PC-3 (cell line): ENCODE results near the gene DDX39B. TPM values are rescaled to one million over a fixed set of nuclear protein-coding genes. Genes with fewer than 3 reads are reported as not detected.

ENCODE experiments used
- ATAC-seq: fragments of 200-7000 bp; cut with Tn5 transposase; 2 replicates; pipeline ENCODE4 v1.9.1; 2020; ENCODE audit warnings: mild to moderate bottlenecking, moderate library complexity
- BruUV-seq: library from RNA; stranded (reverse); fragments of 400-500 nt; replicated peaks from 2 replicates; lab custom pipeline; 2021; lab: Mats Ljungman, UMichigan
- CTCF ChIA-PET: fragments of 300-600 bp; sonication (Branson Sonifier 250); formaldehyde crosslinking; loops from one replicate; lab custom pipeline; 2022; ENCODE audit warnings: antibody characterized with exemption; lab: Charles Lee
- POLR2A ChIA-PET: fragments of 300-600 bp; sonication (Branson Sonifier 250); formaldehyde crosslinking; loops from one replicate; lab custom pipeline; 2022; ENCODE audit warnings: antibody characterized with exemption; ENCODE audit not compliant: unreplicated experiment; lab: Charles Lee
- DNase-seq: peaks from one replicate; pipeline ENCODE4 v3.0.0-alpha.2; 2015
- H2AFZ ChIP-seq: fragments of 300-600 bp; sonication (generic); 2 replicates; pipeline ENCODE4 v1.6.0; 2016; ENCODE audit warnings: antibody characterized with exemption, low read length
- H3F3A ChIP-seq: fragments of 300-600 bp; sonication (generic); one replicate; pipeline ENCODE4 v1.6.0; 2017; ENCODE audit warnings: antibody characterized with exemption, low read length, control low read depth, mild to moderate bottlenecking; ENCODE audit not compliant: unreplicated experiment
- H3K27ac ChIP-seq: fragments of 300-600 bp; sonication (generic); 2 replicates; pipeline ENCODE4 v1.5.1; 2016; ENCODE audit warnings: mild to moderate bottlenecking, low read length
- H3K27me3 ChIP-seq: fragments of 300-600 bp; sonication (generic); 2 replicates; pipeline ENCODE4 v1.6.1; 2016; ENCODE audit warnings: low read length, mixed read lengths
- H3K36me3 ChIP-seq: fragments of 300-600 bp; sonication (generic); 2 replicates; pipeline ENCODE4 v1.6.1; 2016; ENCODE audit warnings: low read depth, mixed run types, low read length, mixed read lengths
- H3K4me1 ChIP-seq: fragments of 300-600 bp; sonication (generic); 2 replicates; pipeline ENCODE4 v1.5.1; 2016; ENCODE audit warnings: low read length; ENCODE audit not compliant: insufficient read depth
- H3K4me2 ChIP-seq: fragments of 300-600 bp; sonication (generic); 2 replicates; pipeline ENCODE4 v1.6.0; 2016; ENCODE audit warnings: low read length
- H3K4me3 ChIP-seq: fragments of 300-600 bp; sonication (generic); 2 replicates; pipeline ENCODE4 v1.5.1; 2016; ENCODE audit warnings: mild to moderate bottlenecking, low read length, mixed read lengths
- H3K79me2 ChIP-seq: fragments of 300-600 bp; sonication (generic); 2 replicates; pipeline ENCODE4 v1.6.1; 2017; ENCODE audit warnings: low read length, mixed read lengths
- H3K9ac ChIP-seq: fragments of 300-600 bp; sonication (generic); 2 replicates; pipeline ENCODE4 v1.6.0; 2016; ENCODE audit warnings: mild to moderate bottlenecking, low read length
- H3K9me2 ChIP-seq: fragments of 300-600 bp; sonication (generic); replicated peaks from 2 replicates; pipeline ENCODE4 v1.6.1; 2016; ENCODE audit warnings: mixed run types, low read length, mixed read lengths
- H3K9me3 ChIP-seq: fragments of 300-600 bp; sonication (generic); 2 replicates; pipeline ENCODE4 v1.6.1; 2016; ENCODE audit warnings: low read length, mixed read lengths
- H4K20me1 ChIP-seq: fragments of 300-600 bp; sonication (generic); 2 replicates; pipeline ENCODE4 v1.6.1; 2016; ENCODE audit warnings: low read length, mixed read lengths
- EZH2 ChIP-seq: fragments of 300-600 bp; sonication (generic); IDR thresholded peaks from one replicate; pipeline ENCODE4 v1.6.1; 2017; ENCODE audit warnings: antibody characterized with exemption, mild to moderate bottlenecking, low read length; ENCODE audit not compliant: unreplicated experiment
- EZH2phosphoT487 ChIP-seq: fragments of 300-600 bp; sonication (generic); IDR thresholded peaks from 2 replicates; pipeline ENCODE4 v1.6.1; 2018; ENCODE audit warnings: mild to moderate bottlenecking, antibody characterized with exemption, low read length, borderline replicate concordance
- intact Hi-C: fragments of 100-400 bp; cut with micrococcal nuclease; formaldehyde crosslinking; loops from 2 replicates; pipeline ENCODE4 v1.9.0; 2023
- total RNA-seq: library from RNA; depleted of rRNA; stranded (reverse); fragments of >200 nt; gene quantifications from 2 replicates; pipeline ENCODE4 v1.2.3, GENCODE V29; 2014
- TF ChIP-seq, protein P1 (sequence below): fragments of 300-600 bp; sonication (generic); conservative IDR thresholded peaks from 2 replicates; pipeline ENCODE4 v1.5.1; 2017; ENCODE audit warnings: antibody characterized with exemption, low read depth, mild to moderate bottlenecking, low read length

Gene DDX39B
- total RNA-seq, 1 experiment from 2014 or later: 465 TPM

DNA sequence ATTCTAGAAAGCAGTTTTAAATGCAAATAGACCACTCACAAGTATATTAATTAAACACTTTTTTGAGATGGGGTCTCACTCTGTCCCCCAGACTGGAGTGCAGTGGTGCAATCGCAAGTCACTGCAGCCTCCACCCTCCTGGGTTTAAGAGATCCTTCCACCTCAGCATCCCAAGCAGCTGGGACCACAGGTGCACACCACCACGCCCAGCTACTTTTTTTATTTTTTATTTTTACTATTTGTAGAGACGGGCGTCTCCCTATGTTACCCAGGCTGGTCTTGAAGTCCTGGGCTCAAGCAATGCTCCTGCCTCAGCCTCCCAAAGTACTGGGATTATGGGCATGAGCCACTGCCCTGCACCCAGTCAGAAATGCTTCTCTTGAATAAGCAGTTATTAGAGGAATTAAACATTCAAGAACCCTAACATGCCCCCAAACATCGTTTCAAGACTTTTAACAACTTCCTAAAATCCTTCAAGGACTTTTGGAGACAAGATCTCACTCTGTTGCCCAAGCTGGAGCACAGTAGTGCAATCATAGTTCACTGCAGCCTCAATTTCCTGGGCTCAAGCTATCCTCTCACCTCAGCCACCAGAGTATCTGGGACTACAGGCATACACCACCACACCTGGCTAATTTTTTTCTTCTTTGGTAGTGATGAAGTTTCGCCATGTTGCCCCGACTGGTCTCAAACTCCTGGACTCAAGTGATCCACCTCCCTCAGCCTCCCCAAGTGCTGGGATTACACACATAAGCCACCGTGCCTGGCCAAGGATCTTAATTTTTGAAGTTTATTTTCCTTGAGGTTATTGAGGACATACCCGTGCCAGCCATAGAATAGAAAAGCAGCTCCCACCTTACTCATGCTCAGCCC lies 9.8 kb downstream of the DDX39B start:
- H3F3A ChIP-seq: no peaks in the 10 kb centered on the region
- H3K9ac ChIP-seq: no peak overlapping the region
- H3K4me3 ChIP-seq: no peak overlapping the region
- ChIA-PET POLR2A (no interaction called here), CTCF (no interaction called here)
- H4K20me1 ChIP-seq: peaks cover 28% of the 10 kb centered on the region
- DNase-seq: no peak
- no peak overlapping the region for H3K4me2 ChIP-seq
- no TSS peak for BruUV-seq
- no peaks in the 10 kb centered on the region for H3K9me2 ChIP-seq
- H3K36me3 ChIP-seq: peaks cover 68% of the 10 kb centered on the region
- H3K79me2 ChIP-seq: peaks cover 22% of the 10 kb centered on the region
- no peaks in the 10 kb centered on the region for H3K27me3 ChIP-seq
- H3K9me3 ChIP-seq: no peaks in the 10 kb centered on the region
- no peak overlapping the region for H2AFZ ChIP-seq
- no peak for TF ChIP-seq EZH2
- TF ChIP-seq, protein P1, sequence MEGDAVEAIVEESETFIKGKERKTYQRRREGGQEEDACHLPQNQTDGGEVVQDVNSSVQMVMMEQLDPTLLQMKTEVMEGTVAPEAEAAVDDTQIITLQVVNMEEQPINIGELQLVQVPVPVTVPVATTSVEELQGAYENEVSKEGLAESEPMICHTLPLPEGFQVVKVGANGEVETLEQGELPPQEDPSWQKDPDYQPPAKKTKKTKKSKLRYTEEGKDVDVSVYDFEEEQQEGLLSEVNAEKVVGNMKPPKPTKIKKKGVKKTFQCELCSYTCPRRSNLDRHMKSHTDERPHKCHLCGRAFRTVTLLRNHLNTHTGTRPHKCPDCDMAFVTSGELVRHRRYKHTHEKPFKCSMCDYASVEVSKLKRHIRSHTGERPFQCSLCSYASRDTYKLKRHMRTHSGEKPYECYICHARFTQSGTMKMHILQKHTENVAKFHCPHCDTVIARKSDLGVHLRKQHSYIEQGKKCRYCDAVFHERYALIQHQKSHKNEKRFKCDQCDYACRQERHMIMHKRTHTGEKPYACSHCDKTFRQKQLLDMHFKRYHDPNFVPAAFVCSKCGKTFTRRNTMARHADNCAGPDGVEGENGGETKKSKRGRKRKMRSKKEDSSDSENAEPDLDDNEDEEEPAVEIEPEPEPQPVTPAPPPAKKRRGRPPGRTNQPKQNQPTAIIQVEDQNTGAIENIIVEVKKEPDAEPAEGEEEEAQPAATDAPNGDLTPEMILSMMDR: no peak
- no peak for TF ChIP-seq EZH2phosphoT487
- ATAC-seq: no peak
- H3K4me1 ChIP-seq: no peaks in the 10 kb centered on the region
- intact Hi-C loops: no loop called here
- H3K27ac ChIP-seq: no peak overlapping the region

DNA sequence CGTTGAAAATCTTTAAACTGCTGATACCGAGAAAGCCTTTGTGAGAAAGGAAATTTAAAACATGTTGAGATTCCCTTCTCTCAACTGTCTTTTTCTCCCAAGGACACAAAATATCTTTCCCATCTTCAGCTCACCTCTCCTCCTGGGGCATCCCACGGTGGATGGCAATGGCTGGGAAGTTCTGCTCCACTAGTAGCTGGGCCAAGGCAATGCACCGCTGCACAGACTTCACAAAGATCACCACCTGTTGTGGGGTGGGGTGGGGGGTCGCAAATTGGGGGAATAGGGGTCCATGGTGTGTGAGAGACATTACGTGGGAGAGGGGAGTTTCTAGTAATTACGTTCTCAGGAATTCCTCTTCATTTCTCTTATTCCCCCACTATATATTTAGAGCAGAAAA lies 10.6 kb downstream of the DDX39B start:
- Histone ChIP-seq H2AFZ (no peak overlapping the region), H3K36me3 (peaks cover 62% of the 10 kb centered on the region), H3K27me3 (no peaks in the 10 kb centered on the region), H3K9ac (no peak overlapping the region), H3K4me2 (no peak overlapping the region), H3K79me2 (peaks cover 14% of the 10 kb centered on the region), H3K27ac (no peak overlapping the region), H3K9me2 (no peaks in the 10 kb centered on the region), H3K4me3 (no peak overlapping the region), H3K9me3 (no peaks in the 10 kb centered on the region), H3F3A (no peaks in the 10 kb centered on the region), H3K4me1 (peaks cover 2% of the 10 kb centered on the region), H4K20me1 (peaks cover 22% of the 10 kb centered on the region)
- no TSS peak for BruUV-seq
- no peak for DNase-seq
- intact Hi-C loops: no loop called here
- POLR2A ChIA-PET: no interaction called here
- ATAC-seq: no peak
- no peak for TF ChIP-seq EZH2phosphoT487
- CTCF ChIA-PET: no interaction called here

DNA sequence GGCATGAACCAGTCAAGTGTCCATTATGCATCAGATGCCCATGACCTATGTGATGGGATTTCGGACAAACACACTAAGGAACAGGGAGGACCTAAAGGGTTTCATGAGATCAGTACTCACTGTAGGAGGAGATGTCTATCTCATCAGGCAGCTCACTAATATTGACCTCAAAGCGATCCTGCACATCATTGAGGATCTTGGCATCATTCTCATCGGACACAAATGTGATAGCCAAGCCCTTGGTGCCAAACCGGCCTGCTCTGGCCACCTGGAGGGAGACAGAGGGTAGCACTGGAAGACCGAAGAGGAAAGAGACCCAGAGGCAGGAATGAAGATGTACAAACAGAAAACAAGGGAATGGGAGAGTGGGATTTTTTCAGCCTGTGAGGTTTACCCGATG lies 11.1 kb downstream of the DDX39B start:
- POLR2A ChIA-PET: no interaction called here
- BruUV-seq: no TSS peak
- peaks cover 9% of the 10 kb centered on the region for H3K79me2 ChIP-seq
- H3K4me1 ChIP-seq: peaks cover 7% of the 10 kb centered on the region
- ATAC-seq (no peak), DNase-seq (no peak)
- no peaks in the 10 kb centered on the region for H3K9me3 ChIP-seq
- intact Hi-C loops: no loop called here
- H3K4me2 ChIP-seq: no peak overlapping the region
- H3K36me3 ChIP-seq: peaks cover 57% of the 10 kb centered on the region
- H4K20me1 ChIP-seq: peaks cover 17% of the 10 kb centered on the region
- no peaks in the 10 kb centered on the region for H3F3A ChIP-seq
- CTCF ChIA-PET: no interaction called here
- no peak overlapping the region for H3K4me3 ChIP-seq
- TF ChIP-seq EZH2 (no peak), EZH2phosphoT487 (no peak)
- TF ChIP-seq, protein P1: no peak
- H2AFZ ChIP-seq: no peak overlapping the region
- no peak overlapping the region for H3K27ac ChIP-seq
- no peak overlapping the region for H3K9ac ChIP-seq
- H3K9me2 ChIP-seq: no peaks in the 10 kb centered on the region
- H3K27me3 ChIP-seq: no peaks in the 10 kb centered on the region
